ENCODE measurements around the gene ZNF213.

DNA sequence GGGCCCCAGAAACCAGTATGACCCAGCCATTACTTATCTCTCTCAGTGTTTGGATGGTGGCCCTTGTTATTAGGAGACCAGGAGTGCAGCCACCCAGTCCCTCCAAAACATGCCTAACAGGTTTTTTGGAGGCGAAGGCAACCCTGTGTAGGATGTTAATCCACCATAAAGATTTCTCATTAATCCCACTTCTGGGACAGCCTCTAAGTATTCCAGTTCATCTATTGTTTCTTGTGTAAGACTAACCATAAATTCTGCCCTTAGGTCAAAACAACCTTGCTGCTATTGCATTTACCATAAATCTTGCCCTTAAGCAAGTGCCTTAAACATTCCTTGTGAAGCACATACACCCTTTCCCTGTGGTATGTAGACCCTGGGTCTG lies 31.7 kb downstream of the ZNF213 start:
- TF ChIP-seq POLR2A (IDR thresholded peaks at IDR 0.05; ENCODE audit: low read length) = no peak
- no peak for TF ChIP-seq GATA1 (IDR thresholded peaks at IDR 0.05; ENCODE audit: low read depth, low read length)
